GM18951 (cell line): Measurements from ENCODE around the gene ITPR2.
"Not testable (repeated sequence)": the region's sequence is repeated elsewhere in the genome, so short reads cannot be mapped to it uniquely, and the experiment has no call there.

Source experiments
- POLR2A ChIP-seq: IDR thresholded peaks from 4 replicates; pipeline ENCODE4 v1.6.1; 2011; ENCODE audit warnings: mild to moderate bottlenecking; ENCODE audit not compliant: insufficient read length, insufficient read depth; ENCODE audit errors: extremely low read depth
- in situ Hi-C: fragments of 300-500 bp; cut with MboI; formaldehyde crosslinking; loops from one replicate; pipeline ENCODE4 v1.12.0; 2022; ENCODE audit warnings: low sequenced_read_pairs, mixed read lengths, inconsistent platforms; ENCODE audit not compliant: unreplicated experiment

The ITPR2 gene

DNA sequence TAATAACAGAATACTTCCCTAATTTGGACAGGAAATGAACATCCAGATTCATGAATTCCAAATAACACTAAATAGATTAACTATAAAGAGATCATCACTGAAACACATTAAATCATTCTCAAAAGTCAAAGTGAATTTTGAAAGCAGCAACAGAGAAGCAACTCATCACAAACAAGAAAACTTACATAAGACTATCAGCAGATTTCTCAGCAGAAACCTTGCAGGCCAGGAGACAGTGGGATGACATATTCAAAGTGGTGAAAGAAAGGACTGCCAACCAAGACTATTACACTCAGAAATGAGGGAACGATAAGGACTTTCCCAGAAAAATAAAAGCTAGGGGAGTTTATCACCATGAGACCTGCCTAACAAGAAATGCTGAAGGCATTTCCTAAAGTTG is 70.8 kb downstream of the ITPR2 start:
- no peak for TF ChIP-seq POLR2A
- in situ Hi-C loops = no loop called here

DNA sequence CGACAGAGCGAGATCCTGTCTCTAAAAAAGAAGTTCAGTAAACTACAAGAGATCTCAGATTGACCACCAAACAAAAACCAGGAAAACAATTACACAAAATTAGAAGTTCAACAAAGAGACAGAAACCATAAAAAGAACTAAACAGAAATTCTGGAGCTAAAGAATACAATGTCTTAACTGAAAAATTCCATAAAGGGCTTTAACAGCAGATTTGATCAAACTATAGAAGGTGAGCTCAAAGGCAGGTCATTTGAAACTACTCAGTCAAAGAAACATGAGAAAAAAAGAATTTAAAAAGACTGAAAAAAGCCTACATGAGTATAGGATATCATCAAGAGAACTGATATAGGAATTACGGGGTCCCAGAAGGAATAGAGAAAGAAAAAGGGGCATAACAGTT is 71.2 kb downstream of the ITPR2 start:
- in situ Hi-C loops = no loop called here

DNA sequence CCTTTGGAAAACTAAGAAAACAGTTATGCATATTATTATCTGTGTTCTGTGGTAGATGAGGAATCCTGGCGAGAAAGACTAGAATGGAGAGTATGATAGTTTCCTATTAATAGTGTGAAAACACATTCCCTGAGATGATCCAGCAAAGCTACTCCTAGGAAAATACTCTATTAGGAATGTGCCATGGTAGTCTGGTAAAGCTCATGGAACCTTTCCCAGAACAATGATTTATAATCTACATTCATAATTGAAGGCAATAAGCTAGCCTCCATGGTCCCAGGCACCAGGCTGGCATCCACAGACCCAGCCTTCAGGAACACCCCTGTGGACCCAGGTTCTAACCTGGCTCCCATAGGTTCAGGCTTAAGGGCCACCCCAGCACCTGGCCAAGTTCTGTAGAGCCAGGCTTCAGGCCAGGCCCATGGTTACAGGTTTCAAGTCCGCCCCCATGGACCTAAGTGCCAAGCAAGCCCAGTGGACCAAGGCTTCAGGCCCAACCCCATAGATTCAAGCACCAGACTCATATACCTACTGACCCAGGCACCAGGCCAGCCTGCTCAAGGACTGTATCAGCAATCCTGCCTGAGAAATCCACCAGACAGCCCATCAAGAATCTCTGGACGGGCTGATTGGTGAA is 72.2 kb downstream of the ITPR2 start:
- in situ Hi-C loops = no loop called here
- no peak for TF ChIP-seq POLR2A

More for the DNA sequence above, 71.2 kb downstream of the ITPR2 start:
- TF ChIP-seq POLR2A = no peak

- in situ Hi-C loops = not testable (repeated sequence)
Measured at GRCh38 chr12:26755362-26755761, 77.6 kb downstream of the ITPR2 start.

GRCh38 chr12:26754148-26754547 is 78.8 kb downstream of the ITPR2 start:
- in situ Hi-C loops = no loop called here

DNA sequence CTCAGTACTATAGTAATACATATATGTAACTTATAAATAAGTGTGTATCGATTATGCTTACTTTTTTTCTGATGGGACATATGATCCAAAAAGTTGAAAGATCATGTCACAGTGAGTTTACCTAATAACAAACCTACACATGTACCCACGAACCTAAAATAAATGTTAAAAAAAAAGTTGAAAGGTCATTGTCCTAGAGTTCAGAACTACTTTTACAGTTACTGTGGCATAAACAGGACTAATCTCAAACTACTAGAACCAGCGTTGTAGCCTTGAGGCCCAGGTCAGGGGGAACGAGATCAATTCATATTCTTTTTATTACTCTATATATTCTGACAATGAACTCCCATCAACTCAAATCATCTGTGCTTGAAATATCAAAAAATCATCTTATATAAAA is 81.8 kb downstream of the ITPR2 start:
- in situ Hi-C loops = no loop called here
- no peak for TF ChIP-seq POLR2A

More at GRCh38 chr12:26754148-26754547, 78.8 kb downstream of the ITPR2 start:
- TF ChIP-seq POLR2A = no peak

- TF ChIP-seq POLR2A = no peak
- in situ Hi-C loops = no loop called here
Measured at GRCh38 chr12:26750531-26751175, 82.3 kb downstream of the ITPR2 start.

- TF ChIP-seq POLR2A = no peak
- in situ Hi-C loops = no loop called here
Measured at GRCh38 chr12:26749781-26750180, 83.2 kb downstream of the ITPR2 start.

DNA sequence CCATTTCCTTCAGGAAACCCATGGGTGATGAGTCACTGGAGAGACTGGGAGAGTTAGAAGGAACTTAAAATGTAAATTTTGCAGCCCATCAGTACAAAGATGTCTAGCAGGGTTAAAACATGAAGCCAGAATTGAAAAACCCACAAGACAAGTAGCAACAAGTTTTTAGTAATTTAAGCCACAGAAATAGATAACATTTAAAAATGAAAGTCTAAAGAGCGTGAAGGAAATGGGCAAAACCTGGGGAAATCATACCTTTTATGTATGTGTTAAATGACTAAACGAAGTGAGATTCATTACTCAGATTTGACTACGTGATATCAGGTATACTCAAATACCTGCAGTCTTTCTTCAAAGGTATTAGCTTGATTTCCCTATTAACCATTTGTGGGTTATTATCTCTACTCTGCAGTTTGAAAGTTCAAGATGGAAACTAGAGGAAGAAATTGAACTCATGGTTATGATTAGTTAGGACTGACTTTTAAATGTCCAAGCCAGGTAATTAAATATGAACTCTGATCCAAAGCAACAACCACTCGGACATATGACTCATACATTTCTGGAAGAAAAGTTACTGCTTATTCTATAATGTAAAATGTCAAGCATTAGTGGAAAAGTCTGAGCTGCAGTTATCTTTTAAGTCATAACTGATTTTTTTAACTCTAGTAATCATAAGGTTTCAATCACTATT is 84.1 kb downstream of the ITPR2 start:
- TF ChIP-seq POLR2A = no peak
- in situ Hi-C loops = no loop called here

GRCh38 chr12:26748412-26748740 is 84.6 kb downstream of the ITPR2 start:
- TF ChIP-seq POLR2A = no peak
- in situ Hi-C loops = no loop called here

DNA sequence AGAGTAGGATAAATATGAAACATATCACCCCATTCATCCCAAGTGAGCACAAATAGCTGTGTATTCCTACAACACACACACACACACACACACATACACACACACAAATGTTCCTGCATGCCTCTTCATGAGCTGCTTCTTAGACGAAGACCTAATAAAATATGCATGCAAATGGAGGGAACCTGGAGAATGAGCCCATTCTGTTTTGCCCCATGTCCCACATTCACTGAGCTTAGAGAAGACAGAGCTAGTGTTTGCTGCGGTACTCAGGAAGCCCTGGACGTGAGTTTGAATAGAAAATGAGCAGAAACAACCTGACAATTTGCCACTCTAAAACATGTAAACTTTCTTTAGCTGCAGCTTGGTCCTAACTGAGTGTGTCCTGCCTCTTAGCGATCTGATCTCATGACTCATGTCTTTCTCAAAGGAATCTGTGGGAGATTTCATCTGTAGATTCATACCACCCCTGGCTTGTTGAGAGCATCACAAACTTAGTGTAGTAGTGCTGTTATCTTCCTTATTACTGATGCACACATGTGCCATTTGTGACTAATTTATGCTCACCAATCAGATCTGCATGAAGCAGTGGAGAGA is 86.8 kb downstream of the ITPR2 start:
- TF ChIP-seq POLR2A = no peak
- in situ Hi-C loops = no loop called here

DNA sequence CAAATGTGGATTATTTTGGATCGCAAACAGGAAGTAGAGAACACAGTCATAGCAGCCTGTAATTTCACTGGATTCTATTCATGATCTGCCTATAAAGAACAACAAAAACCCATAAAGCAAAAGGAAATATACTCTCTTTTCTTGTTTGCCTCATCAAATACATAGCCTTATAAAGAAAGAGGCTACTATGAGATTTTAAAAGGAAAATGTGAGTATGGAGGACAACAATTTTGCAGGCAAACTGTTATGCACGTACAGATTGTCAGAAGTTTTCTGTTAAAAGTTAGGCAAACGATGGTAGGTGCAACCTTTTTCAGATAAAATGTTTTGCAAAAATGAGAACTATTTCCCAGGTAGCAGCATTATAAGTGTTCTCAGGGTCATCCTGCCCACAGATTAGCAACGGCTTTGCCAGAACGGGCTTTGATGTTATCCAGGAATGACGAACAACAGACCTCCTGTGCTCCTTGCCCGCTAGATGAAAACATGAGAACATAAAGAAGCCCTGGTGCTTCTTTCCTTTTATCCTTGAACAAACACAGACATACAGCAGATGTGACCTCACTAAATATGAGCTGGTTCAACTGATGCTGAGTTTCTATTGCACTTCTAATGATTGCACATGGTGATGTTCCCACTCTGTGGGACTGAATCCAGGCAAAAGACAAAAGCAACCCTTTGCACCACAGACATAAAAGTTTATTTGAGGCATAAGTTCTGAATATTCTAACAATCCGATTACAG is 88.1 kb downstream of the ITPR2 start:
- in situ Hi-C loops = no loop called here
- no peak for TF ChIP-seq POLR2A

DNA sequence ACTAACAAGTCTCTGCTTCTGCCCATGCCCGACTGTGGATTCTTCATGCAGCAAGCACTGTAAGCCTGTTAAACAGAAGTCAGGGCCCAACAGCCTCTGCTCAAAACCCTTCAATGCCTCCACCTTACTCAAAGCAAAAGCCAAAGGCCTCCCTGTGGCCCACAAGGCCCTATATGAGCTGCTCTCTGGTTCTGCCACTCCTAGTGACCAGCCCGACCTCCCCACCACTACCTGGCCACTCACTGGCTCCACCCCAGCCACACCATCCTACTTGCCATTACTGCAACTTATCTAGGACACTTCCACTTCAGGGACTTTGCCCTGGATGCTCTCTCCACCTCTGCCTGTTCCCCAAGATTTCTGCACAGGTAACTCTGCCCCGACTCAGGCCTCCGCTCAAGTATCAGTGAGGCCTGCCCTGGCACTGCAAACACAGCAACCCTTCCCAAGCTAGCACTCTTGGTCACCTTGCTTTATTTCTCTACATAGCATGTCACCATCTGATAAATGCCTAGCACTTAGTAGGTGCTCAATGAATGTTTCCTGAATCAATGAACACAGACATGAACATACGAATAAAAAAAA is 88.9 kb downstream of the ITPR2 start:
- no peak for TF ChIP-seq POLR2A
- in situ Hi-C loops = no loop called here

DNA sequence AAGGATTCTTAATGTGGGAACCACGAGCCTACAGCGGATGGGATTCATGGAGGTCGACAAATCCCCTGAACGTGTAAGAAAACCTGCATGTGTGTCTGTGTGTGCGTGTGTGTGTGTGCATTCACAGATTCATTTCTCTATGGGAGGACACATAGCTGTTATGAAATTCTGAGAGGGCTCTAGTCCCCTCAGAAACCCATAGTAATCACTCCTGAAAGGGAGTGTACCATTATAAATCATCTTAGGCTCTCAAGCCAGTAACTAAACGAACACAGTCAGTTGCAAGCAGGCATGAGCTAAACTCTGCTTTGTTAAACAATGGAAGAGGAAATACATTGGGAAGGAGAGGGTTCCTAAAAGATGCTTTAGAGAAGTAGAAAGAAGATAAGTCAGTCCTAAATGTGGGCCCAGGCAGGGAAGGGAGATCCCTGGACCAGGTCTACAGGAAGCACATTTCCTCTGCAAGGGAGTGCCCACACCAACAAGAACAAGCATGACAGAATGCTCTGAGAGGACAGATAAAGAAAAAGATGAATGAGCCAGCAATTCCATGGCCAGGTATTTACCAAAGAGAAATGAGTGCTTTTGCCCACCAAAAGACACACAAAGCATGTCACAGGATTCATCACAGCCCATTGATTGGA is 91.3 kb downstream of the ITPR2 start:
- TF ChIP-seq POLR2A = no peak
- in situ Hi-C loops = no loop called here
